Dermis microvascular lymphatic vessel endothelial cell (primary cell): ENCODE measurements around the gene PIBF1. TPM values are rescaled to one million over a fixed set of nuclear protein-coding genes. Genes with fewer than 3 reads are reported as not detected.
"Not testable (repeated sequence)": the region's sequence is repeated elsewhere in the genome, so short reads cannot be mapped to it uniquely, and the experiment has no call there.

ENCODE experiments used
- DNase-seq, 2 donors: peaks; one replicate each; pipeline versions ENCODE4 v3.0.0 to v3.0.0-alpha.2; 2010; ENCODE audit warnings: low read depth in 2 of 2
- total RNA-seq: library from RNA; depleted of rRNA; stranded (reverse); fragments of >200 nt; gene quantifications from 2 replicates; pipeline ENCODE4 v1.2.1, GENCODE V29; 2014

The PIBF1 gene
- 6.7 and 11.8 TPM in 2 replicates for total RNA-seq

GRCh38 chr13:72781451-72782439, at the start of gene PIBF1, which contains the start of gene DIS3:
PIBF1 (plus strand) TSS chr13:72782133; CDS start chr13:72783470, 1,337 bp downstream.
DIS3 (minus strand) TSS chr13:72781900; CDS start chr13:72781832, 68 bp downstream.
- peak; percentile 92 to 98 for DNase-seq

GRCh38 chr13:72737033-72737432, 44.9 kb upstream of the PIBF1 start:
- DNase-seq: no peak

GRCh38 chr13:72740015-72740414, 41.9 kb upstream of the PIBF1 start:
- no peak for DNase-seq

GRCh38 chr13:72745260-72745659, 36.7 kb upstream of the PIBF1 start:
- DNase-seq: no peak

- no peak for DNase-seq
These were observed 30.7 kb upstream of the PIBF1 start for GRCh38 chr13:72751220-72751619.

- no peak for DNase-seq
These were observed 27.8 kb upstream of the PIBF1 start for GRCh38 chr13:72754111-72754510.

GRCh38 chr13:72757792-72758535, 24.0 kb upstream of the PIBF1 start:
- no peak for DNase-seq

GRCh38 chr13:72760189-72760588, 21.7 kb upstream of the PIBF1 start:
- DNase-seq: no peak

GRCh38 chr13:72763411-72763810, 18.5 kb upstream of the PIBF1 start:
- peak; percentile 2 to 60 for DNase-seq

GRCh38 chr13:72774019-72774418, 7.9 kb upstream of the PIBF1 start:
- no peak for DNase-seq

- peak; percentile 7 to 44 for DNase-seq
These were observed 784 bp downstream of the PIBF1 start for GRCh38 chr13:72782717-72783116.

GRCh38 chr13:72784679-72785078, 2.7 kb downstream of the PIBF1 start:
- DNase-seq: not testable (repeated sequence)

GRCh38 chr13:72788831-72789230, 6.9 kb downstream of the PIBF1 start:
- no peak for DNase-seq

- DNase-seq: no peak
These were observed 10.7 kb downstream of the PIBF1 start for GRCh38 chr13:72792640-72793039.

- no peak for DNase-seq
These were observed 16.9 kb downstream of the PIBF1 start for GRCh38 chr13:72798817-72799216.

- DNase-seq: no peak
These were observed 22.4 kb downstream of the PIBF1 start for GRCh38 chr13:72804301-72804700.

- DNase-seq: no peak
These were observed 23.9 kb downstream of the PIBF1 start for GRCh38 chr13:72805676-72806346.

GRCh38 chr13:72806514-72806913, 24.6 kb downstream of the PIBF1 start:
- not testable (repeated sequence) for DNase-seq

GRCh38 chr13:72808917-72809500, 27.1 kb downstream of the PIBF1 start:
- DNase-seq: peak; percentile 8 to 10

- no peak for DNase-seq
These were observed 38.4 kb downstream of the PIBF1 start for GRCh38 chr13:72820156-72820897.

GRCh38 chr13:72820898-72821279, 39.0 kb downstream of the PIBF1 start:
- DNase-seq: no peak
